DMS153 treated with DMSO at 0.1 percent for 48 hours (cell line): ENCODE data around the gene SMAD5.

Experiments
- DNase-seq: peaks from one replicate; lab custom pipeline; 2025; ENCODE audit not compliant: unreplicated experiment; lab: John Stamatoyannopoulos, UW

SMAD5 gene

DNA sequence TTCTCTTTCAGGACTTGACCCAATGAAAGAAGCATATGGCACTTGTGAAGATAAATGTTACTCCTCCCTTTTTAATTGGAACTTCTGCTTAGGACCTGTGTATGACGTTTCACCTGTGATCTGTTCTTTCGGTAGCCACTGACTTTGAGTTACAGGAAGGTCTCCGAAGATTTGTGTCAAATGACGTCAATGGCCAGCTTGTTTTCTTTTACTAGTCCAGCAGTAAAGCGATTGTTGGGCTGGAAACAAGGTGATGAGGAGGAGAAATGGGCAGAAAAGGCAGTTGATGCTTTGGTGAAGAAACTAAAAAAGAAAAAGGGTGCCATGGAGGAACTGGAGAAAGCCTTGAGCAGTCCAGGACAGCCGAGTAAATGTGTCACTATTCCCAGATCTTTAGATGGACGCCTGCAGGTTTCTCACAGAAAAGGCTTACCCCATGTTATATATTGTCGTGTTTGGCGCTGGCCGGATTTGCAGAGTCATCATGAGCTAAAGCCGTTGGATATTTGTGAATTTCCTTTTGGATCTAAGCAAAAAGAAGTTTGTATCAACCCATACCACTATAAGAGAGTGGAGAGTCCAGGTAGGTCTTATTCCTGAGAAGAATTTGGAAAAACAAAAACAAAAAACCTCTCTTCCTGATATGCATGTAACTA, 21.1 kb downstream of the SMAD5 start:
- no peak for DNase-seq

DNA sequence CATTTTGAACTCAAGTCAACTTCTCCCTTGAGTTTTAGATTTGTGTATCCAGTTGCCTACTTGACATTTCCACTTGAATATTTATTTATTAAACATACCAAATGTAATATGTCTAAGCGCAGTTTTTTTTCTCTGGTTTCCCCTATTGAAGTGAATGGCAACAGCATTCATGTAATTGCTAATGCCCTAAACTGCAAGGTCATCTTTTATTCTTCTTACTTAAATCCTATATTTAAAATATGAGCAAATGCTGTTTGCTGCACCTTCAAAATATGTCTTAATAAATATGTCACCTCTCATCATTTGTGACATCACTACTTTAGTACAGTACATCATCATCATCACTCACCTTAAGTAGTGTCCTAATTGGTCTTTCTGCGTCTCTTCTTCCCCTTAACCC, 22.4 kb downstream of the SMAD5 start:
- DNase-seq, result no peak

DNA sequence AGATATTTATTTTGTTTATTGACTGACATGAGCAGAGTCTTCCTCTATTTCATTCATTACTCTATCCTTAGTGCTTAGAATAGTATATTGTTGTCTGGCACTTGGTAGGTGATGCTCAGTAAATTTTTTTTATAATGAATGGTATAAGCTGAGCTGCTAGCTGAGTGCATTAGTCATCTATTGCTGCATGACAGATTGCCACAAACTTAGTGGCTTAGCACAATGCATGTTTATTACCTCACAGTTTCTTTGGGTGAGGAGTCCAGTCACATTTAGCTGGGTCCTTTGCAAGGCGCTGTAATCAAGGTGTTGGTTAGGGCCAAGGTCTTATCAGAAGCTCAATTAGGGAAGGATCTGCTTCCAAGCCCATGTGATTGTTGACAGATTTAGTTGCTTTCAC, 23.1 kb downstream of the SMAD5 start:
- no peak for DNase-seq

DNA sequence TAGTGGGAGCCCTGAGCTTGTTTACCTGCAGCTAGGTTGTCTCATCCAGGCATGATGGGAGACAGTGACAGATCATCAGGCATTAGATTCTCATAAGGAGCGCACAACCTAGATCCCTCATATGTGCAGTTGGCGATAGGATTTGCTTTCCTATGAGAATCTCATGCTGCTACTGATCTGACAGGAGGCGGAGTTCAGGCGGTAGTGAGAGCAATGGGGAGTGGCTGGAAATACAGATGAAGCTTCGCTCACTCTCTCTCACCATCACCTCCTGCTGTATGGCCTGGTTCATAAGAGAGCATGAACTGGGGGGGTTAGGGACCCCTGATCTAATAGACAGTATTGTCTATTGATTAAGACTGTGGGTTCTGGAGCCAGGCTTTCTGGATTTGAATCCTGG, 24.9 kb downstream of the SMAD5 start:
- DNase-seq, result no peak

DNA sequence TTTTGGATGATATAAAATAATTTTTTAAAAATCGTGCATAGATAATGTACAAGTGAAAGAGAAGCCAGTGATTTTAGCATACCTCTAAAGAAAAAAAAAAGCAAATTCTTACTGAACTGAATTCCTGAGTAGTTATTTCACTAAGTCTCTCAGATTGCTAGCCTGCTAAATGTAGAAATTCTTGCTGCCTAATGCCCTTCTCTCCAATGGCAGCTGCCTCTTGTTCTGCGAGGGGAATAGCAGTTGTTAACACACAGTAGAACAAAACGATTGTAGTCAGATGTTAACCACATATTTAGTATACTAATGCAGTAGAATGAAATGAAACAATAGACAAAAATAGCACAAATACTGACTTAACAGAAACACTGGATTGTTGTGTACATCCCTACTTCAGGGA, 26.8 kb downstream of the SMAD5 start:
- no peak for DNase-seq

DNA sequence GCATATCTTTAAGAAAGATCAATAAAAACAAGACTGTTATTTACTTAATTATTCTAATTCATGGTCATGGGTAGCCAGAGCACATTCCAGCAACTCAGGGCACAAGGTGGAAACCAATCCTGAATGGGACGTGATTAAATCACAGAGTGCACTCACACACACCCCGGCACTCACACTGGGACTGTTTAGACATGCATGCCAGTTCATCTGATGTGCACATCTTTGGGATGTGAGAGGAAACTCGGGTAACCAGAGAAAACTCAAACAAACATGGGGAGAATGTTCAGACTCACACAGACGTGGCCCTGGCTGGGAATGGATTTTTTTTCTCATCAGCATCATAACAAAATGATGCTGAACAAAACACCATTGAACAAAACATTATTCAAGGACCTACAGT, 29.4 kb downstream of the SMAD5 start:
- no peak for DNase-seq

DNA sequence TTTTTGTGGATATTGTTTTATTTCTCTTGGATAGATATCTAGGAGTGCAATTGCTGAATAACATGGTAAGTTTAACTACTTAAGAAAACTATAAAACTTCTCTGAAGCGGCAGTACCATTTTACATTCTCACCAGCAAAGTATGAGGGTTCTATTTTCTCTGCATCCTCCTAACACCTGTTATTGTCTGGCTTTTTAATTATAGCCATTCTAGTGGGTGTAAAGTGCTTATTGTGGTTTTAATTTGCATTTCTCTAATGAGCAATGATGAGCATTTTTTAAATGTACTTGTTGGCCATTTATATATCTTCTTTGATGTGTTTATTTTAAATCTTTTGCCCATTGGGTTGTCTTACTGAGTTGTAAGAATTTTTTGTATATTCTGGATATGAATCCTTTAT, 31.6 kb downstream of the SMAD5 start:
- no peak for DNase-seq

DNA sequence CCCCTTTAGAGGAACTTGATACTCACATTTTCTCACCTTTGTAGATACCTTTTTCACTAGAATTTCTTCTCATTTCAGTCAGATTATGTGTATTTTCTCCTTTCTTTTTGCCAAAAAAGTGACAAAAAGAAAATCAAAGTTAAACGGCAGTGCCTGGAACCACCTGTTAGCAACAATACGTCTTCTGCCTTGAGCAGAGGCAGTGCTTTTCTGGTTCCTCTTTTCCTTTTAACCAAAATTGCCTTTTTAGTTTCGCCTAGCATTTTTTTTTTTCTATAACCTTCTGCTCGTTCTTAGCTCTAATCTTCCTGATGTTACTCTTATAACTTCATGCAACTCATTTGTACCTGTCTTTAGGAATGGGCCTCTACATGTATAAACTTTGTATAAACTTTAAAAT, 34.3 kb downstream of the SMAD5 start:
- no peak for DNase-seq

DNA sequence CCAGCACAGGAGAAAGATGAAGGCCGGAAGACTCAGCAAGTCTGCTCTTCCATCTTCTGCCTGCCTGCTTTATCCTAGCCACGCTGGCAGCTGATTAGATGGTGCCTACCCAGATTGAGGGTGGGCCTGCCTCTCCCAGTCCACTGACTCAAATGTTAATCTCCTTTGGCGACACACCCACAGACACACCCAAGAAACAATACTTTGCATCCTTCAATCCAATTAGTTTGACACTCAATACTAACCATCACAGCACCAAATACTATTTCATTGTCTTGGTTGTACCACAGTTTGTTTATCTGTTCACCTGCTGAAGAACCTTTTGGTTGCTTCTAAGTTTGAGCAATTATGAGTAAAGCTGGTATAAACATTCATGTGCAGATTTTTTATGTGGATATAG, 36.6 kb downstream of the SMAD5 start:
- DNase-seq, result no peak

DNA sequence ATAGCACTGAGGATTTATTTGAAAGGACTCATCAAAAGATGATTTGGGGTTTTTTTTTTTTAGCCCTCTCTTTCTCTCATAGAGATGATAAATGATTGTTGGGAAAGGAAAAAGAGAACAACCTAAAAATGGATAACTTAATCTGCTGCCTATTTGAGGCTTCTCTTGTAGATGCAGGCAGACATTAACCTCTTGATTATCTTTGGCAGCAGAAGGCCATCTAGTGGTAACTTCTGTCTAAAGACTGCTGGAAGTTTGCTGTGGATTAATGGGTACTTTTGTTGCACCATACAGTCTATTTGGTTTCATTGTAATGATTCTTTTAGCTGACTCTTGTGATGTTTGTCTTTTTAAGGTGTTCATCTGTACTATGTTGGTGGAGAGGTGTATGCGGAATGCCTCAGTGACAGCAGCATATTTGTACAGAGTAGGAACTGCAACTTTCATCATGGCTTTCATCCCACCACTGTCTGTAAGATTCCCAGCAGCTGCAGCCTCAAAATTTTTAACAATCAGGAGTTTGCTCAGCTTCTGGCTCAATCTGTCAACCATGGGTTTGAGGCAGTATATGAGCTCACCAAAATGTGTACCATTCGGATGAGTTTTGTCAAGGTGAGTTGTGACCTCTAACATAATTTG, 41.5 kb downstream of the SMAD5 start:
- peak; percentile 26 for DNase-seq

DNA sequence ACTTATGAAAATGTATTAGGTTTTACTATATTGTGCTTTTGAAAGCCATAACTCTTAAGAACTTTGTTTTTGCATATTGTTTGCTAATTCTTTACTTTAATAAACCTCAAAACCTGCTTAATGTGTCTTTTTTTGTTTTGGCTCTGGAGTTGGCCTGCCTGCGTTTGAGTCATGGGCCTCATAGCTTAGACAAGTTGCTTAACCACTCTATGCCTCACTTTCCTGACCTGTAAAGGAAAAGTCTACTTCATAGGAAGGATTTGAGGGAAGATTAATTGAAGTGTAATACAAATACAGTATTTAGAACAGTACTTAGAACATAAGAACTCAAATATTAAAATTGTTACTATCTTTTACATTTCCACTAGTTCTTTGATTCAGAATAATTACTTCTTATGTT, 50.0 kb downstream of the SMAD5 start:
- no peak for DNase-seq

DNA sequence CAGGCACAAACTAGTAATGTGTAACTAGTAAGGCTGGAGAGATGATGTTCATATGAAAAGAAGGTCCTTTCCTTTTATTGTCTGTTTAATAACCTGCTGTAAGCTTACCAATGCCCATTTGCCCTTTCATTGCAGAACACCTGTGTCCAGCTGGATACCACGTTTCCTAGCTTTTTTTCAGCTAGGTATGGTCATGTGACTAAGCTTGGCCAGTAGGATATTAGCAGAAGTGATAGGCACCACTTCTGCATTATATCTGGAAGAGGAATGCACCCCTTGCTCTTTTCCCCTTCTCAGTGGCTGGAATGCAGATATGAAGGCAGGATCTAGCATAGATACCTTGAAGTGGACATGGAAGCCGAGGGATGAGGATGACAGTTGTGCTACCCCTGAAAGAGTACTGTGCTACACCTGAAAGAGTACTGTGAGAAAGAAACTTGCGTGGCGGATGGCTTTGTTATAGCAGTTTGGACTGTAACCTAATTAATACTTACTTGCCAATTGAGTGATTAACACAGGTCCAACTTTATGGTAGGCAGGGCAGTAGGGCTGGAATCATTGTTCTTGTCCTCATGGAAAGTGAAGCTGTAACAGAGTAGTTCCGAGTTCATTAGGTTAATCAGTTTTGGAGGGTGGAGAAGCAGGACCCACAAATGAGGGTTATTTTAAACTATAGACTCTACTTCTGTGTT, 53.5 kb downstream of the SMAD5 start:
- no peak for DNase-seq

DNA sequence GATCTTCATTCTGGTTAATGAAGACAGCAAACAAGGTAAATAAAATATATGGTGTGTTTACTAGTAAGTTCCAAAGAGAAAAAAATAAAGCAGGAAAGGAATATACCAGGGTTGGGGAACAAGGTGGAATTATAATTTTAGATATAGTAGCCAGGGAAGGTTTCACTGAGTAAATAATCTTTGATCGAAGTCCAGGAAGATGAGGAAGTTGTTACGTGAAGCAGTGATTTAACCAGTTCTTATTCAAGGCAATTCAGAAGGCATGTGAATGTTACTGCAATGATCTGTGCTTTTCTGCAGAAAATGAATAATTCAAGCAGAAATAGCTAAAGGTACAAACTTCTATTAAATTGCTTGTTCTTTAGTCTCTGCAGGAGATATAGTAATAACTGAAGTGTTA, 54.2 kb downstream of the SMAD5 start:
- DNase-seq, result no peak

DNA sequence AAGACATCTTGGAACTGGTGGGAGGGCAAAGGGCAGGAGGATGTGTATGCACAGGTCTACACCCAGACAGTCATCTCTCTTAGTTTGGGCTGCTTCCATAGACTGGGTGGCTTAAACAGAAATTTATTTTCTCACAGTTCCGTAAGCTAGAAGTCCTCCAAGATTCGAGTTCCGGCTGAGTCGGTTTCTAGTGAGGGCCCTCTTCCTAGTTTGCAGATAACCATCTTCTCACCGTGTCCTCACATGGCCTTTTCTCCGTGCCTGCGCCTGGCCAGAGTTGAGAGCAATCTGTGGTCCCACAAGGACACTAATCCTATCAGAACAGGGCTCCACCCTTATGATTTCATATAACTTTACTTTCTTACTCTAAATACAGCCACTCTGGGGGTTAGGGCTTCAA, 56.2 kb downstream of the SMAD5 start:
- no peak for DNase-seq

DNA sequence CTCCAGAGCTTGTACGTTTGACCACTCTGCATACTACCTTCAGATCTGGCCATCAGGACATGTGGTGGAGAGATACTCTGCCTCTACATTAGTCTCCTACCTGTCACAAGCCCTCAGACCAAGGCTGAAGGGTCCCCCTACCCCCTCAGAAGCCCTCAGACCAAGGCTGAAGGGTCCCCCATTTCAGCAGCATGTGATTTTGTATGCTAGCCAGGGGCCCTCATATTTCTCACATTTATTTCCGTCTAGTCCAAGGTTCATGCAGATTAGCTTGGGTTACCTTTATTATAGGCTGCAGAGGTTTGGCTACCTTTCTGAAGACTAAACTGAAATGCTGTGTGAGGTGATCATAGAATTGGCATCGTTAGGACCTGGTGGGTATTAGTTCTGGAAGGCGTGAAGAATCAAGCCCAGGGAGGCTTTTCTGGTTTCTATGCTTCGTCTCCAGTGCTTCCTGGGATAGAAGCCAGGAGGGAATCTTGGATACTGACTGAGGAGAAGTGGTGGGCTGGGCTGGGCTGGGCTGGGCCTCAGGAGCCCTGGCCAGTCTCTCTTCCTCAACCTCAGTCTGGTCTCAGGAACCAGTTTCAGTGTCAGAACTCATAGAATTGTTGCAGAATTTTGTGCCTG, 57.6 kb downstream of the SMAD5 start:
- no peak for DNase-seq

DNA sequence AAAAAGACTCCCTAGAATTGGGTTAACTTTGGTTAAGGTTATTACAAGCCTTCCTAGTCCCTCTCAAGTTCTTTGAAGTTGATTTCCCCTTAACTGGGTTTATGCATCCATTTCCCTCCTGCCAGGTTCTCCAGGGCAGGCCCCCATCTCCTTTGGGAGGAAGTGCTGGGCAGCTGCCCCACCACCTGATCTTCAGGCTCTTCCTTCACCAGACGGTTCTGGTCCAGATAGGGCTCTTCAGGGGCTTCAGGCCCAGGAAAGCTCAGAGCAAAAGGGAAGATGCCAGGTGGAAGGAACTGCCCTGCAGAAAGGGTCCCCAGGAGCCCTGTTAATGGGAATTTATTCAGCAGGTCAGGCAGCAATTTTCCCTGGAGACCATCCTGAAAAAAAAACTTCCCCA, 58.3 kb downstream of the SMAD5 start:
- DNase-seq, result no peak

DNA sequence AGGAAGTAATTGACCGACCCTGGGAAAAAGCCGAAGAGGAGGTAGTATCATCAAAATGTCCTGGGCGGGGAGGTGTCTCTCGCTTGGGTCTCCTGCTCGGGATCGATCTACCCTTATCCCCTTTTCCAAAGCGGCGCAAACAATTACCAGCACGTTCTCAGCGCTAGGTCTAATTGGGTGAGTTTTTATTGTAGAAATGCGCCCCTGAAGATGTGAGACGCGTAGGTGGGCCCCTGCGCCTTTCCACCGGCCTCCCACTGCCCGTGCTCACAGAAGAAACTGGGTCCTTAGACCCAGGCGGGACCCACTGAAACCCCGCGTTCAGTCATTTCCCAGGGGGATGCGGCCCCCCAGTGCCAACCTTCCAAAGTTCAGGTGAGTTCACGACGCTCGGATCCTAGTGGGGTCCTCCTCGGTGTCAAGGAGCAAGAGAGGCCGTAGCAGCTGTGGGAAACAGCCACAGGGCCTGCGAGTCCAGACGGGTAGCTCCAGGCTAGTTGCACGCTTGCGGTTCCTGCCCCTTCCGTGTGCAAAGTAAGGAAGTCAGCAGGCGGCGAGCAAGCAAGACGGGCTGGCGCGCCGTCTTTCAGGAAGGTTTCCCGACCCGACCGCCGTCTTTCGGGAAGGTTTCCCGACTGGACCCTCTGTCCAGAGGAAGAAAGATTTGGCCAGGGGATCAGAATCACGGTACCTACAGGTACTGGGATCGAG, 58.8 kb downstream of the SMAD5 start:
- DNase-seq, result no peak

DNA sequence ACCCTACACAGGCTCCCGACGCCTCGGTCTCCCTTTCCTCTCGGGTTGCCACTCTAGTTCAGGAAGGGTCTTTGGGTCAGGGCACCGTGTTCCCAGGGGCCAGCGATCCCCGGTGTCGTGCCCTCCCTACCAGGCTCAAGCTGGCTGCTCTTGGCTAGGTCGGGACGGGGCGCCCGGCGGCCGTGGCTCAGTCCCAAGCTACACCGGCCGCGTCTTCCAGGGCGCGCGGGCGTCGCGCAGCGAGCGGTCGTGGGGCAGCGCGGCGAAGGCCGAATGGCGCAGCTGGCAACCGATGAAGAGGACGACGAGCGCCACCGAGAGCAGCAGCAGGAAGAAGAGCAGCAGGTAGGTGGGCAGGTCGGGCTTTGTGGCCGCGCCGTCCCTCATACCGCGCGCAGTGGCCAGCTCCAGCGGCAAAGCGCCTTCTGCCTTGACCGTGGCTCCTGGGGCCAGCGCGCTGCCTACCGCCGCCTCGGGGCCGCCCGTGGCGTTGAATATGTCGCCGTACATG, 59.4 kb downstream of the SMAD5 start:
- DNase-seq, result no peak

DNA sequence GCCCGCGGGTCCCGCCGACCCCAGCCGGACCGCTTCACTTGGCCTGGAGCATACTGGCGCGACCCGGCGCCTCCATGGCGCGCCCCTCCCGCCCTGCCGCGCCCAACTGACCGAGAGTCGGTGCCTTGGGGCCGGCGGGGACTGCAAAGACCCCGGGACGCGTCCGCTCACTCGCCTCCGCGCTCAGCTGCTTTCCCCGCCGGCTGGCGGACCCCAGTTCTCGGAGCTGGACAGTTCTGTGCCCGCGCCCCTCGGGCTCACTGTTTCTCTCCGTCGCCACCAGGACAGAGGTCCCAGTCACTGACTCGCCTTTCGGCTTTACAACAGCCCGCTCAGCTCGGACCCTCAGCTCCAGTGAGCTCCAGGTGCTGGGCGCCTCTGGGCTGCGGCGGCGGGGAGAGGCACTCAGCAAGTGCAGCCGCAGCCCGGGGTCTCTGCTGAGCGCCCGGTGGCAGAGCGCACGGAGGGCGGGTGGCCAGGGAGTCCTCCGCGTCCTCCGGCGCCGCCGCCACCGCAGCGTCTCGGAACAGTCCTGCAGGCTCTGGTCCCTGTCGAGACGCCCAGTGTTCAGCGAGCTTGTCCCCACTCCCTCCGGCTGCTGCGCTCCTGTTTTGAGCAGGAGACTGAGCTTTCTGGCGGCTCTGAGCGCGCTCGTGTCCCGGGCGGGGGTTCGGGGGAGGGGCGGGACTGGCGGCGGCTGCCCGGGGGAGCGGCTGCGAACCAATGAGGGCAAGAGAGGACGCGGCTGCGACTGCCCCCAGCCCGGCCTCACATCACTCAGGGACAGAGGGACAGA, 60.1 kb downstream of the SMAD5 start, which contains the start of gene SMIM32:
TSS of gene SMIM32 (minus strand) at position 637 of the 796 bp plus-strand sequence. CDS start 638 bp downstream, outside the sequence.
- no peak for DNase-seq

DNA sequence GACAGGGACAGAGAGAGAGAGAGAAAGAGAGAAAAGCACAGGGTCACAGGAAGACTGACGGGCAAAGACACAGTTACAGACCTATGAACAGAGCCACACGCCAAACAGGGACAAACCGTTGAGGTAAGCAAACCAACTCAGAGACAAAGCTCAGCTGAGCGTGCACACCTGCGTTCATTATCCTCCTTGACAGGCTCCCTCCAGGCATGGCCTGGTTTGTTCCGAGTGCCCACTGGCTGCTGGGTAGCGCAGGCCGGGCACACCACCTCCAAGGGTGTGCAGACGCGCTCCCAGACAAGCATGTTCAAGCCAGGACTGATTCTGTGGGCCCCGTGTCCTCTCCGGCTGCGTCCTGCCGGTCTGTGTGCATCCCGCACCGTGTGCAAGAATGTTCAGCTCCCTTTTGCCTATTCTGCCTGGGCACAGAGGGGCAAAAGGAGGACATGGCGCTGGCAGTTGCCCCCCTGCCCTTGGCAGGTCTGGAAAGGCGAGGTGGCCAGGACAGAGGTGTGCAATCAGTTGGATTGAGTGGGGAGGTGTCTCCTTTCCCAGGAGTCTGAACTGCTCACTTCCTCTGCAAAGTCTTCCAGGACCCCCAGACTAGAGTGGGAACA, 60.8 kb downstream of the SMAD5 start:
- no peak for DNase-seq
